ENCODE measurements around the gene C22orf39. TPM values are rescaled to one million over a fixed set of nuclear protein-coding genes. Genes with fewer than 3 reads are reported as not detected.

The C22orf39 gene
- total and polyA plus RNA-seq, 2 donors (not counting 1 experiment from before 2014, with no cell fraction given), result 37.7 to 47.2 TPM

DNA sequence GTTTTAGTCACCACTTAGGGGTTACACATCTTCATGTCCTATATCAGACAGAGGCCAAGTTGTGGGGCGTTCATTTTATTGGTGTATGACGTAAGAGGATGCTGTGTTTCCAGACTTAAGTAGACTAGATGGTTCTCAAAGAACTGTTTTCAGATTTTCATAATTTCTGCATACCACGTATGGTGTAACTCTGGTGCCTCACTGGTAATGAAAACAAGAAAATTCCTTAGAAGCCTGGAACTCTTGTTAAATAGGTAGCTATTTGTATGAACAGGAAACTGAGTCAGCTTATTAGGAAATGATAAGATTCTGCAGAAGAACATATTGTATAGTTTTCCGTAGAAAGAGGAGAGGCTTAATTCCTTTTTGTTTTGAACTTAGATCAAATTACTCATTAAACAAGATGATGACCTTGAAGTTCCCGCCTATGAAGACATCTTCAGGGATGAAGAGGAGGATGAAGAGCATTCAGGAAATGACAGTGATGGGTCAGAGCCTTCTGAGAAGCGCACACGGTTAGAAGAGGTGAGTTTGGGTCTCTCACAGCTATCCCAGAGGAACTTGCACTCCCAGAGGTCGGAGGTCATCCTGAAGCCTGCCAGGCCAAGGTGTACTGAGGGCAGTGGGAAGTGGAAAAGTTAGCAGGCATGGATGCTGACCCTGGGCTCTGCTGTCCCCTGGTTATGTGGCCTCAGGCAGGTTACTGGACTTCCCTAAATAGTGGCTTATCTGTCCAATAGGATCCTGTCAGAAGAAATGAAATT lies 36.2 kb upstream of the C22orf39 start:
- Mint-ChIP-seq H3K4me1 (peaks cover 7% of the 10 kb centered on the region), H3K27me3 (no peaks in the 10 kb centered on the region), H3K4me3 (no peak overlapping the region), H3K9me3 (ENCODE audit: insufficient read depth) (no peaks in the 10 kb centered on the region), H3K27ac (no peak overlapping the region)
- intact Hi-C loops (cut with micrococcal nuclease), result no loop called here
- H3K4me3 ChIP-seq (ENCODE audit: control extremely low read depth in 1 of 5, extremely low read depth in 1 of 5, insufficient read depth in 1 of 5, low read depth in 2 of 5, low read length in 4 of 5), result no peak overlapping the region
- 95% methylated on average over 5 of the region's 8 CpGs for WGBS (ENCODE audit: insufficient coverage)
- H4K20me1 ChIP-seq (ENCODE audit: control insufficient read depth, insufficient read depth, low read length, poor library complexity, severe bottlenecking), result no peaks in the 10 kb centered on the region
- H3K79me2 ChIP-seq (ENCODE audit: control insufficient read depth, insufficient read depth, low read length), result peaks cover 4% of the 10 kb centered on the region
- ChIA-PET POLR2A (no interaction called here), CTCF (interaction anchor here (1.1 kb wide), 1 partner anchor 184 kb away, joined by 3 read pairs; no protein-coding TSS in a partner anchor)
- no peak overlapping the region for H3K27ac ChIP-seq (ENCODE audit: low read length in 2 of 2)
- no peaks in the 10 kb centered on the region for H3K36me3 ChIP-seq (replicated peaks in 1 of 2; ENCODE audit: control extremely low read depth in 1 of 2, control insufficient read depth in 1 of 2, extremely low read depth in 1 of 2, insufficient read depth in 2 of 2, low read length in 1 of 2)
- no peaks in the 10 kb centered on the region for H3K27me3 ChIP-seq (replicated peaks in 1 of 4; ENCODE audit: control extremely low read depth in 1 of 4, control insufficient read depth in 3 of 4, insufficient read depth in 4 of 4, low read length in 3 of 4)
- no peak overlapping the region for H3K9ac ChIP-seq (ENCODE audit: low read length)
- peaks cover 4 to 6% of the 10 kb centered on the region in 2 donors for H3K4me1 ChIP-seq (ENCODE audit: control insufficient read depth in 2 of 2, insufficient read depth in 2 of 2, low read length in 2 of 2)
- no peak for TF ChIP-seq EZH2 (IDR thresholded peaks at IDR 0.05; ENCODE audit: borderline replicate concordance, insufficient read depth, low read depth, low read length, poor library complexity, severe bottlenecking)
- DNase-seq (no peak), ATAC-seq (ENCODE audit: low read depth) (no peak)
- no peak overlapping the region for H3K4me2 ChIP-seq (replicated peaks; ENCODE audit: low read depth, low read length, poor library complexity, severe bottlenecking)
- no peak overlapping the region for H2AFZ ChIP-seq (ENCODE audit: insufficient read depth, low read depth, low read length, poor library complexity, severe bottlenecking)
- H3K9me3 ChIP-seq (ENCODE audit: control extremely low read depth in 1 of 3, control insufficient read depth in 2 of 3, insufficient read depth in 1 of 3, low read length in 2 of 3), result no peaks in the 10 kb centered on the region

DNA sequence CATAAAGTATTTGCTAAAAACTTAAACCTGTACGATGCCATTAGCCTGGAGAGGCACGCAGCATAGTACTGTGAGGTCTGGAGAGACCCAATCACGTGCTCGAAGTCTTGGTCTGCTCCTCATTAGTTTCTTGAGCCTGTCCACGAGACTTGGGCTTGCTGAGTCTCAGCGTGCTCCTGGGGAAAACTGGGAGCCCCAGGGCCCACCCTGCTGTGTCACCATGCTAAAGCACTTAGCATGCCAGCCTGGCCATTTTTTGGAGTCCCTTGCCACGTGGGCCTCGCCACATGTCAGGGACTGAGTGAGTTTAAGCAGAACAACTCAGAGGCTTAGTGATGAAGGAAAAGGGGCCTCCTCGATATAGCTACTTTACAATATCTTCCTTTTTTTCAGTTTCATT lies 34.8 kb upstream of the C22orf39 start:
- no peaks in the 10 kb centered on the region for H3K36me3 ChIP-seq (replicated peaks in 1 of 2; ENCODE audit: control extremely low read depth in 1 of 2, control insufficient read depth in 1 of 2, extremely low read depth in 1 of 2, insufficient read depth in 2 of 2, low read length in 1 of 2)

More for the DNA sequence above, 34.8 kb upstream of the C22orf39 start:
- DNase-seq (no peak), ATAC-seq (ENCODE audit: low read depth) (no peak)
- ChIA-PET POLR2A (interaction anchor here (0.6 kb wide), 1 partner anchor 297 kb away, joined by 3 read pairs; no protein-coding TSS in a partner anchor), CTCF (no interaction called here)
- Histone ChIP-seq H3K27ac (ENCODE audit: low read length in 2 of 2) (no peak overlapping the region), H3K9ac (ENCODE audit: low read length) (no peak overlapping the region), H3K4me2 (replicated peaks; ENCODE audit: low read depth, low read length, poor library complexity, severe bottlenecking) (no peak overlapping the region), H2AFZ (ENCODE audit: insufficient read depth, low read depth, low read length, poor library complexity, severe bottlenecking) (no peak overlapping the region), H4K20me1 (ENCODE audit: control insufficient read depth, insufficient read depth, low read length, poor library complexity, severe bottlenecking) (no peaks in the 10 kb centered on the region), H3K27me3 (replicated peaks in 1 of 4; ENCODE audit: control extremely low read depth in 1 of 4, control insufficient read depth in 3 of 4, insufficient read depth in 4 of 4, low read length in 3 of 4) (no peaks in the 10 kb centered on the region), H3K79me2 (ENCODE audit: control insufficient read depth, insufficient read depth, low read length) (peaks cover 18% of the 10 kb centered on the region), H3K4me1 (ENCODE audit: control insufficient read depth in 2 of 2, insufficient read depth in 2 of 2, low read length in 2 of 2) (peaks cover 13 to 19% of the 10 kb centered on the region in 2 donors), H3K4me3 (ENCODE audit: control extremely low read depth in 1 of 5, extremely low read depth in 1 of 5, insufficient read depth in 1 of 5, low read depth in 2 of 5, low read length in 4 of 5) (no peak overlapping the region), H3K9me3 (ENCODE audit: control extremely low read depth in 1 of 3, control insufficient read depth in 2 of 3, insufficient read depth in 1 of 3, low read length in 2 of 3) (no peaks in the 10 kb centered on the region)
- intact Hi-C loops (cut with micrococcal nuclease), result no loop called here
- Mint-ChIP-seq H3K27ac (no peak overlapping the region), H3K4me3 (no peak overlapping the region), H3K4me1 (peaks cover 18% of the 10 kb centered on the region), H3K27me3 (no peaks in the 10 kb centered on the region), H3K9me3 (ENCODE audit: insufficient read depth) (no peaks in the 10 kb centered on the region)
- 98% methylated on average over 6 of the region's 9 CpGs for WGBS (ENCODE audit: insufficient coverage)
- TF ChIP-seq, protein P1, sequence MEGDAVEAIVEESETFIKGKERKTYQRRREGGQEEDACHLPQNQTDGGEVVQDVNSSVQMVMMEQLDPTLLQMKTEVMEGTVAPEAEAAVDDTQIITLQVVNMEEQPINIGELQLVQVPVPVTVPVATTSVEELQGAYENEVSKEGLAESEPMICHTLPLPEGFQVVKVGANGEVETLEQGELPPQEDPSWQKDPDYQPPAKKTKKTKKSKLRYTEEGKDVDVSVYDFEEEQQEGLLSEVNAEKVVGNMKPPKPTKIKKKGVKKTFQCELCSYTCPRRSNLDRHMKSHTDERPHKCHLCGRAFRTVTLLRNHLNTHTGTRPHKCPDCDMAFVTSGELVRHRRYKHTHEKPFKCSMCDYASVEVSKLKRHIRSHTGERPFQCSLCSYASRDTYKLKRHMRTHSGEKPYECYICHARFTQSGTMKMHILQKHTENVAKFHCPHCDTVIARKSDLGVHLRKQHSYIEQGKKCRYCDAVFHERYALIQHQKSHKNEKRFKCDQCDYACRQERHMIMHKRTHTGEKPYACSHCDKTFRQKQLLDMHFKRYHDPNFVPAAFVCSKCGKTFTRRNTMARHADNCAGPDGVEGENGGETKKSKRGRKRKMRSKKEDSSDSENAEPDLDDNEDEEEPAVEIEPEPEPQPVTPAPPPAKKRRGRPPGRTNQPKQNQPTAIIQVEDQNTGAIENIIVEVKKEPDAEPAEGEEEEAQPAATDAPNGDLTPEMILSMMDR (IDR thresholded peaks at IDR 0.05), result no peak
- no peak for TF ChIP-seq EZH2 (IDR thresholded peaks at IDR 0.05; ENCODE audit: borderline replicate concordance, insufficient read depth, low read depth, low read length, poor library complexity, severe bottlenecking)

Measured in B cell (primary cell).